RPMI8226 (cell line): Measurements from ENCODE around the gene IFT80.
A peak's percentile ranks its signal among the peaks of the same experiment; 100 is the strongest.
"Not testable (repeated sequence)": the region's sequence is repeated elsewhere in the genome, so short reads cannot be mapped to it uniquely, and the experiment has no call there.

Experiments used
- DNase-seq: peaks from one replicate; pipeline ENCODE4 v3.0.0-alpha.2; 2015

IFT80 gene

GRCh38 chr3:160257606-160258005, 141.4 kb downstream of the IFT80 start:
- no peak for DNase-seq

GRCh38 chr3:160253298-160253697, 145.7 kb downstream of the IFT80 start:
- DNase-seq = no peak

GRCh38 chr3:160247766-160248165, 151.3 kb downstream of the IFT80 start:
- no peak for DNase-seq

GRCh38 chr3:160245261-160245800, 153.7 kb downstream of the IFT80 start:
- DNase-seq = no peak

- not testable (repeated sequence) for DNase-seq
Measured at GRCh38 chr3:160240719-160241118, 158.3 kb downstream of the IFT80 start.

GRCh38 chr3:160232014-160232413, 167.0 kb downstream of the IFT80 start:
- DNase-seq = no peak

- DNase-seq = no peak
Measured at GRCh38 chr3:160227419-160227818, 171.6 kb downstream of the IFT80 start.

GRCh38 chr3:160226026-160226907, 172.8 kb downstream of the IFT80 start:
- DNase-seq = no peak

- peak; percentile 87 for DNase-seq
Measured at GRCh38 chr3:160225176-160226025, 173.6 kb downstream of the IFT80 start, which contains the start of gene C3orf80. Gene C3orf80, plus strand, starts transcription at chr3:160225422. Its CDS starts 214 bp downstream, at chr3:160225636.

- DNase-seq = no peak
Measured at GRCh38 chr3:160224811-160225175, 174.2 kb downstream of the IFT80 start.

- DNase-seq = peak; percentile 17
Measured at GRCh38 chr3:160224256-160224655, 174.8 kb downstream of the IFT80 start.

GRCh38 chr3:160221019-160221418, 178.0 kb downstream of the IFT80 start:
- no peak for DNase-seq

- DNase-seq = no peak
Measured at GRCh38 chr3:160220038-160220437, 179.0 kb downstream of the IFT80 start.

GRCh38 chr3:160218136-160218535, 180.9 kb downstream of the IFT80 start:
- no peak for DNase-seq

- no peak for DNase-seq
Measured at GRCh38 chr3:160217675-160218074, 181.3 kb downstream of the IFT80 start.

- no peak for DNase-seq
Measured at GRCh38 chr3:160213191-160213590, 185.8 kb downstream of the IFT80 start.

- no peak for DNase-seq
Measured at GRCh38 chr3:160210799-160211221, 188.2 kb downstream of the IFT80 start.

GRCh38 chr3:160210341-160210740, 188.7 kb downstream of the IFT80 start:
- DNase-seq = no peak
